NCI-H510A treated with DMSO at 0.1 percent for 48 hours (cell line): ENCODE measurements around the gene ZNF646.
A peak's percentile ranks its signal among the peaks of the same experiment; 100 is the strongest.

Experiments used
- DNase-seq: peaks from one replicate; lab custom pipeline; 2025; lab: John Stamatoyannopoulos, UW

The ZNF646 gene, protein sequence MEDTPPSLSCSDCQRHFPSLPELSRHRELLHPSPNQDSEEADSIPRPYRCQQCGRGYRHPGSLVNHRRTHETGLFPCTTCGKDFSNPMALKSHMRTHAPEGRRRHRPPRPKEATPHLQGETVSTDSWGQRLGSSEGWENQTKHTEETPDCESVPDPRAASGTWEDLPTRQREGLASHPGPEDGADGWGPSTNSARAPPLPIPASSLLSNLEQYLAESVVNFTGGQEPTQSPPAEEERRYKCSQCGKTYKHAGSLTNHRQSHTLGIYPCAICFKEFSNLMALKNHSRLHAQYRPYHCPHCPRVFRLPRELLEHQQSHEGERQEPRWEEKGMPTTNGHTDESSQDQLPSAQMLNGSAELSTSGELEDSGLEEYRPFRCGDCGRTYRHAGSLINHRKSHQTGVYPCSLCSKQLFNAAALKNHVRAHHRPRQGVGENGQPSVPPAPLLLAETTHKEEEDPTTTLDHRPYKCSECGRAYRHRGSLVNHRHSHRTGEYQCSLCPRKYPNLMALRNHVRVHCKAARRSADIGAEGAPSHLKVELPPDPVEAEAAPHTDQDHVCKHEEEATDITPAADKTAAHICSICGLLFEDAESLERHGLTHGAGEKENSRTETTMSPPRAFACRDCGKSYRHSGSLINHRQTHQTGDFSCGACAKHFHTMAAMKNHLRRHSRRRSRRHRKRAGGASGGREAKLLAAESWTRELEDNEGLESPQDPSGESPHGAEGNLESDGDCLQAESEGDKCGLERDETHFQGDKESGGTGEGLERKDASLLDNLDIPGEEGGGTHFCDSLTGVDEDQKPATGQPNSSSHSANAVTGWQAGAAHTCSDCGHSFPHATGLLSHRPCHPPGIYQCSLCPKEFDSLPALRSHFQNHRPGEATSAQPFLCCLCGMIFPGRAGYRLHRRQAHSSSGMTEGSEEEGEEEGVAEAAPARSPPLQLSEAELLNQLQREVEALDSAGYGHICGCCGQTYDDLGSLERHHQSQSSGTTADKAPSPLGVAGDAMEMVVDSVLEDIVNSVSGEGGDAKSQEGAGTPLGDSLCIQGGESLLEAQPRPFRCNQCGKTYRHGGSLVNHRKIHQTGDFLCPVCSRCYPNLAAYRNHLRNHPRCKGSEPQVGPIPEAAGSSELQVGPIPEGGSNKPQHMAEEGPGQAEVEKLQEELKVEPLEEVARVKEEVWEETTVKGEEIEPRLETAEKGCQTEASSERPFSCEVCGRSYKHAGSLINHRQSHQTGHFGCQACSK (N-terminal part only)

DNA sequence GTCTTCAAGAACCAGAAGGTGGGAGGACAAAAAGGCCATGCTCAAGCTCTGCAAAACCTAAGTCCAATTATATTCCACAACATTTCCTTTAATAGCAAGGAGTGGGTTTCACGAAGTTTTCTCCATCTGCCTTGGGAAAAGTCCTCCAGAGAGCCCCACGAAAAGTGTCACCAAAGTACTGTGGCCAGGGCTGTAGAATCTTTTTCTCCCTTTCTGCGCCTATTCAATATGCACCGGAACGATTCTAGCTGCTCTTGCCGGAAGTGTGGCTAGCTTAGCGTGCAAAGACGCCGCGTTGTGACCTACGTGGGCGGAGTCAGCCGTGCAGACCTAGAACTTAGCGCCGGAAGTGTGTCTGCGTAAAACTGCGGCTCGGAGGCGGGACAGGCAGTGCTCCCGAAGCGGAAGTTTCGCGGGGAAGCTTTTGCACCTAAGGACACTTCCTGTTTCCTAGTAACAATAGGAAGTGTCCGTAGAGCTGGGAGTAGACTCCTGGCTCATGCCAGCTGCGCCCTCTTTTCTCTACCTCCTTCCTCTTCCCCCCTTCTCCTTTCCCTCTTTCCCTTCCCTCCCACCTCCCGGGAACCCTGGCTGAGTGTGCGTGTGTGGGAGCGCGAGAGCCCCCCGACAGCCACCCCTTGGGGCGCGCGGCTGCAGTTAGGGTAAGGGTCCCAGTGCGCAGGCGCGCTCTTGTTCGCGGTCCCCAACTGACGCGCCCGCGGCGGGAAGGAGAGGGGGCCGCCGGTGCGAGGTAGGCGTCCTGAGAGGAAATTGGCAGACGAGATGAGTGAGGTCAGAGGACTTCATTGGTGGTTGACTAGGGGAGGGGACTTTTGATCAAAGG, at the start of gene ZNF646, which contains the start of gene ZNF668:
TSS of gene ZNF646 (plus strand) at position 453 of the 844 bp plus-strand sequence. CDS start 1,903 bp downstream, outside the sequence.
TSS of gene ZNF668 (minus strand) at position 271 of the 844 bp plus-strand sequence. CDS start 9,781 bp downstream, outside the sequence.
- DNase-seq, result peak; percentile 99

DNA sequence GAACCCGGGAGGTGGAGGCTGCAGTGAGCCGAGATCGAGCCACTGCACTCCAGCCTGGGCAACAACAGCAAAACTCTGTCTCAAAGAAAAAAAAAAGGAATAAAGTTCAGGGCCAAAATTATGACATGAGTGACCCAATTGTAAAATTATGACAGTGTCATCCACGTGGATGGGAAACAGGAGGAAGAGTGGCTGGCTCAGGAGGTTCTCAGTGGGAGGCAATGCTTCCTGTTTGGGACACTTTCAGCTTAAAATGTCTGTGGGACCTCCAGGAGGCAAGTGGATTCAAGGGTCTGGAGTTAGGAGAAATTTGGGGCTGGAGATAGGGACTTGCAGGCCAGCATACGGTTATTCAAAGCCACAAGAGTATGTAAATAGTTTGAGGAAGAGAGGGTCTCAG, 48.9 kb upstream of the ZNF646 start:
- no peak for DNase-seq

DNA sequence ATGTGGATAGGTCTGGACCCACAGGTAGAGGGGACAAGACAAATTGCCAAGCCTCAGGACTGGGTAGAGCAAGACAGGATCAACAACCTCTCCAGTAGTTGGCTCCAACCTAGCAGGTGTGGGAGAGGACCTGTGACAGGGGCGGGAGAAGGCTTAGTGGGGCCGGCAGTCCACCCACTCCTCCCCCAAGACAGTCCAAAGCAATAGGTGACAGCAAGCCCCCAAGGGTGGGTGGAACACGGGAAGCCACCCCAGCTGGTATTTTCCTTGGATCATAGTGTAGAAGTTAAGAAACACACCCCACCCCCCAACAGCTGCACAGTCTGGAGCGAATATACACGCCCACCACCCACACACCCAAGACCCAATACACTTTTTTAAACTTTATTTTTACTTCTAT, 45.0 kb upstream of the ZNF646 start:
- DNase-seq, result no peak

DNA sequence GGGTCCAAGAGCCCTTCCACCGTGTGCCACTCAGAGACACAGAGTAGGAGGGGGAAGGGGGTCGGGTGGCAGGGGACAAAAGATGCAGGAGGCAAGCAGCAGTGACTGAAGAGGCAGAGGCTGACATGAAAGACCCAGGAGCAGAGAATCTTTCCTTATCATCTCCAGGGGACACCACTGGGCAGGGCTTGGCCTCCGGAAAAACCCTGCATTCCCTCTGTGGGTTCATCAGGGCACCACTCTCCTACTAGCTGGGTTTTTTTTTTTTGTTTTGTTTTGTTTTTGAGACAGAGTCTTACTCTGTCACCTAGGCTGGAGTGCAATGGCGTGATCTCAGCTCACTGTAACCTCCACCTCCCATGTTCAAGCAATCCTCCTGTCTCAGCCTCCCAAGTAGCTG, 42.9 kb upstream of the ZNF646 start:
- DNase-seq, result no peak

DNA sequence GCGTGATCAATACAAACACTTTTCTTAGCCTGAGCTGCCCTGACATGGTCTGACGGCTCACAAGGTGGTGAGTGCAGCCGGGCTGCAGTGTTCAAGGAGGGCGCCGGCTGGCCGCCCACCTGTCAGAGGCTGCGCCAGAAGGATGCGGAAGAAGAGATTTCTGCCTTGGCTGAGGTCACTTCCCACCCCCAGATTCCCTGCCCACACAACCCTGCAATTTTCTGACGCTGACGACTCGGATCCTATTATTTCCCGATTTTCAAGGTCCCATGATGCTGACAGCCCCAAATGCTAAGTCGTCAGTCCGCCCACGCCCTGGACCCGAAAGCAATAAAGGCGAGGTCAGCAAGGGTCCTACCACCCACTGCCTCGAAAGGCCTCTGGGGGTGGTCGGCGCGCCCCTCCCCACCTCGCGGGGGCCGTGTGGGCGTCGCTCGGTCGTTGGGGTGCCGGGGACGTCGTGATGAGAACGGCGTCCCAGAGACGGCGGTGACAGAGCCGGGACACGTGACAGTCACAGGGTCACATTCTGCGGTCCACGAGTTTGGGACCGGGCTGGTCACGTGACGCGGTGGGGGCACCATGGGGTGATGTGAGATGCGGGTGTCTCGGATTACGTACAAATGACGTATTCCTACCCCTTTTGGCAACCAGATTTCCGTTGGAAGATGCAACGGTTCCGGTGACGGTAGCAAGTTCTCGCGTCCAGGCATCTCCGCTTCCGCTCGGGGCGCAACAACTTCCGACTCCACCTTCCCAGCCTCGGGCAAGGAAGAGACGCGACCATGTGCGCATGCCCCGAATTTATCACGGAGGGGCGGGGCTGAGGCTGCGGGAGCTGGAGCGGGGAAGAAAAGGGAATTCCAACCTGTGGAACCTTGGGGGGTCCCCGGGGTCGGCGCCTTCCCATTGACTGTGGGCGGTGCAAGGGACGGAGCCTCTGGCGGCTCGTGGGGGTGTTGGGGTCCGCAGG, 41.2 kb upstream of the ZNF646 start, which contains the start of gene STX4:
TSS of gene STX4 (plus strand) at position 823 of the 973 bp plus-strand sequence. CDS start 248 bp downstream, outside the sequence.
- peak; percentile 97 for DNase-seq

DNA sequence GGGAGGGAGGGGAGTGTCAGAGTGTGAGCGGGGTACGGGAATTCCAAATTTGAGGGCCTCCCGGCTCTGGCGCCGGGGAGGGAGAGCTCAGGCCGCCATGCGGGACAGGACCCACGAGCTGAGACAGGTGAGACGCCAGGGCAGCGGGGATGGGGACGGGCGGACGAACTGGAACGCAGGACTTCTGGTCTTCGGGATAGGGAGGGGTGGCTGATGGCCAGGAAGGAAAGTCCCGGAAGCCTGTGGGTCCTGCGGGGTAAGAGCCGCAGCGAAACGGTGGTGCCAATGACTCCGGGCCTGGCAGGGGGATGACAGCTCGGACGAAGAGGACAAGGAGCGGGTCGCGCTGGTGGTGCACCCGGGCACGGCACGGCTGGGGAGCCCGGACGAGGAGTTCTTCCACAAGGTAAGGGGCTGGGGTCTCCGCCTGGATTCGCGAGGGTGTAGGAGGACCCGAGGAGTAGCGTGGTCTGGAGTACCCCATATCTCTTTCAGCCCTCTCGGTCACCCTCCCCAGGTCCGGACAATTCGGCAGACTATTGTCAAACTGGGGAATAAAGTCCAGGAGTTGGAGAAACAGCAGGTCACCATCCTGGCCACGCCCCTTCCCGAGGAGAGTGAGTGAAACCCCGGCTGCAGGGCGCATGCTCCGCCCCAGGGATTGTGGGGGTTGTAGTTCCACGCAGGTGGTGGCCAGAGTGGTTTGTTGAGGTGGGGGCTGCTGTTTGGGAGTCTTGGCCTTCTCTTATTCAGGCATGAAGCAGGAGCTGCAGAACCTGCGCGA, 40.3 kb upstream of the ZNF646 start:
- DNase-seq, result peak; percentile 85

DNA sequence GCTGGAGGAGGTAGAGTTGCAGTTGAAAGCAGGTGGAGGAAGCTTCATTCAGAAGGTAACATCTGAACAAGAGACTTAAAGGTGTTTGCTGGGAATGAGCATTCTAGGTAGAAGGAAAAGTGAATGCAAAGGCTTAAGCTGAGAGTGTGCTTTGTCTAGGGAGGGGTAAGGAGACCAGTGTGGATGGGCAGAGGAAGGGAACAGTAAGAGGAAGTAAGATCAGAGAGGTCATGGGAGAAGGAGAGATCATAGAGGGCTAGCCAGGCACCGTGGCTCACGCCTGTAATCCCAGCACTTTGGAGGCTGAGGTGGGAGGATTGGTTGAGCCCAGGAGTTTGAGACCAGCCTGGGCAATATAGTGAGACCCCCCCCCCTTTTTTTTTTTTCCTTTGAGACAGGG, 37.5 kb upstream of the ZNF646 start:
- DNase-seq, result no peak

DNA sequence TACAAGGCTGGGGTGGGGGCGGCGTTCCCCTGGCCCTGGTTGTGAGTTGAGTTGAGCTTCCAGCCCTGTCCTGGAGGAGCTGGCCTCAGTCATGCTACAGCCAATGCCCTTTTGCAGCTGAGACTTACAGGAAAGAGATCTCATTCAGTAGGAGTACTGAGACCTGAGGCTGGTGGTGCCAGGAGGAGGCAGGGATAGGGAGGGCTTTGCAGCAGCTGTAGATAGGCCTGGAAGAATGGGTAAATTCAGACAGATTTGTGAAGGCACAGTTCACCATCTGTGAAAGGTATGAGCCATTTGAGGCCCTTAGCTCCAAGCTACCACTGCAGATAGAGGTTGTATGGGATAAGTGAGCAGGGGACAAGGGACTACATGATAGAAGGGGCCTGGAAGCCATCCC, 35.2 kb upstream of the ZNF646 start:
- DNase-seq, result no peak

DNA sequence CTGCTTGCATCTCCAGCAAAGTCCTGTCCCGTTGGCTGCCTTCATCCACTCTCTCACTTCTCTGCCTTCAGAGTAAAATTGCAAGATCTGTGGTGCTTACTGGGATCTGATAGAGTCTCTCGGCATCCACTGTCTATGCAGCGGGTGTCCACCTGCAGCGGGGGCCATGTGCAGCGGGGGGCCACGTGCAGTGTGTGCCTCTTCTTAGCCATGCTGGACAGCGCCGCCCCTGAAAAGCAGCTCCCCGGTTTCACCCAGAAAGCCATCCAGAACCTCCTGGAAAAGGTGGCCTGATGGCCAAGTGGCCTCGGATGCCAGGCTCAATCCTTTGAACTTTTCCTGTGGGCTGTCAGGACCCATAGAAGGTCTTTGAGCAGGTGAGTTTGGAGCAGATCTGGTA, 31.4 kb upstream of the ZNF646 start:
- DNase-seq, result no peak

DNA sequence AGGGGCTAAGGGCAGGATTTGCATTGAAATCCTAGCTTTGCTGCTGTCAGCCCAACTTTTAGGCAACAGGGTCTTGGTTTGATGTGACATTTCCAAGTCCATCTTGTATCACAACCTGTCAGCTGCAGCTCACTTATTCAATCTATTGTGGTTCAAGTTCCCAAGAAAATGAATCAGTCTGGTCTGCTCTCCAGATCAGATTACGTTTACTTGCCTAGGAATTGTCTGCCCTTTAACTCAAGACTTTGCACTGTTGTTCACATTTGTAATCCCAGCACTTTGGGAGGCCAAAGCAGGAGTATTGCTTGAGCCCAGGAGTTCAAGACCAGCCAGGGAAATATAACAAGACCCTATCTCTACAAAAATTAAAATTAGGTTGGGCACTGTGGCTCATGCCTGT, 30.9 kb upstream of the ZNF646 start:
- no peak for DNase-seq

DNA sequence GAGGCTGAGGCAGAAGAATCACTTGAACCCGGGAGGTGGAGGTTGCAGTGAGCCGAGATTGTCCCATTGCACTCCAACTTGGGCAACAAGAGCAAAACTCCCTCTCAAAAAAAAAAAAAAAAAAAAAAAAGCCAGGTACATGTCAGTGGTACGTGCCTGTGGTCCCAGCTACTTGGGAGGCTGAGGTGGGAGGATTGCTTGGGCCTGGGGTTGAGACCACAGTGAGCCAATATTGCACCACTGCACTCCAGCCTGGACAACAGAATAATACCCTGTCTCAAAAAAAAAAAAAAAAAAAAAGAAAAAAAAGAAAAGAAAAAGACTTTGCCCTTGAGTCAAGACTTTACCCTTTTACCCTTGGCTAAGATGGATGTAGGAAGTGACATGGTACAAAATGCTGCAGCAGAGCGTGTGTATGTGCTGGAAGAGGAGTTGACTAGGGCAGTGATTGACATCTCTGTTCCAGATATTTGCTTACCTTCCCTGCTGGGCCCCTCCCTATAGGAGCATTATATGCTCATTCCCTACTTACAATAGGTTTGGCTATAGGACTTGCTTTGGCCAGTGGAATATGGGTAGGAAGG, 30.2 kb upstream of the ZNF646 start:
- no peak for DNase-seq

DNA sequence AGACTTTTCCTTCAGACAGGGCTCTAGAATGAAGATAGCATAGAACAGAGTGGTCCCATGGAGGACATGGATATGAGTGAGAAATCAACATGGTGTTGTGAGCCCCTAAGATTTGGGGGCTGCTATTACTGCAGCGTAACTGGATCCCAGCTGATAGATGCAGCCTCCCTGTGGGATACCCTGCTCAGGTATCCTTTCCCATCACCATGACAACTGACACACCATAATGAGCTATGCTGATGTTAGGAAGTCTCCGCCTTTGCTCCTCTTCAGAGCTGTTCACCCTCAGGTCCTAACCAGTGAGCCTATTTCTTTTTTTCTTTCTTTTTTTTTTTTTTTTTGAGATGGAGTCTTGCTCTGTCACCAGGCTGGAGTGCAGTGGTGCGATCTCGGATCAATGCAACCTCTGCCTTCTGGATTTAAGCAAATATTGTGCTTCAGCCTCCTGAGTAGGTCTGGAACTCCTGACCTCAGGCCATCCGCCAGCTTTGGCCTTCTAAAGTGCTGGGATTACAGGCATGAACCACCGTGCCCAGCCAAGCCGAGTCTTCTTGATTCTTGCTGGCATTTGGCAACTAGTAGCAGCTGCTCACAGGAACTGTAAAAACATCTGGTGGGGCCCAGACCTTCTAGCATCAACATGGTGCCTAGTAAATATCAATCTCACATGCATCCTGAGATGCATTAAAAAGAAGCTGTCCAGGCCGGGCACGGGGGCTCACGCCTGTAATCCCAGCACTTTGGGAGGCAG, 23.8 kb upstream of the ZNF646 start:
- DNase-seq, result no peak

DNA sequence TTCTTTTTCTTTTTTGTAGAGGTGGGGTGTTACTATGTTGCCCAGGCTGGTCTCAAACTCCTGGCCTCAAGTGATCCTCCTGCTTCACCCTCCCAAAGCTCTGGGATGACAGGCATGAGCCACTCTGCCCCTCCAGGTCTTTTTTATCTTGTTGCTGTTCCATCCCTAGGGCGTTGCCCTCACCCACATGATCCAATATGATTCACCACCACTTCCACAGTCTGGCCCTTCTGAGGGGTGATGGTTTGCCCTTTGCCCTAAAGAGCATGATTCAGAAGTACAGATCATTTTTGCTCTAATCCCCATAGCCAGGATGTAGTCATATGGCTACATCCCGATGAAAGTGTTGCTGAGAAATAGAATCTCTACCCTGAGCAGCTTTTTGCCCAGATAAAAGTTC, 22.1 kb upstream of the ZNF646 start:
- DNase-seq, result no peak

DNA sequence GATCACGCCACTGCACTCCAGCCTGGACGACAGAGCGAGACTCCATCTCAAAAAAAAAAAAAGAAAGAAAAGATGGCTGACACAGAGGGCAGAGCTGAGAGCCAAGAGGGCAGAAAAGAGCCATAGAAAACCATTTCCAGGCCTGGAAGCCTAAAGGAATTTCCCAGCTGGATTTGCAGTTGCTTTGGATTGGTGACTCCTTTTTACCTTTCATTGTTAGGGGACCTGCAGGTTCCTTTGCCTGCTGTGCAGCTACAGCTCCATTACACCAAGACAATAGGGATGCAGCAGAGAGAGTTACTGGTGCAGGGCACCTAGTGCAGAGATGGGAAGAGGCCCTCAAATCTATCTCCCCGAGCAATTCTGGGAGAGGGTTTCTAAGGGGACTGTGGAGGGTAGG, 18.6 kb upstream of the ZNF646 start:
- no peak for DNase-seq

DNA sequence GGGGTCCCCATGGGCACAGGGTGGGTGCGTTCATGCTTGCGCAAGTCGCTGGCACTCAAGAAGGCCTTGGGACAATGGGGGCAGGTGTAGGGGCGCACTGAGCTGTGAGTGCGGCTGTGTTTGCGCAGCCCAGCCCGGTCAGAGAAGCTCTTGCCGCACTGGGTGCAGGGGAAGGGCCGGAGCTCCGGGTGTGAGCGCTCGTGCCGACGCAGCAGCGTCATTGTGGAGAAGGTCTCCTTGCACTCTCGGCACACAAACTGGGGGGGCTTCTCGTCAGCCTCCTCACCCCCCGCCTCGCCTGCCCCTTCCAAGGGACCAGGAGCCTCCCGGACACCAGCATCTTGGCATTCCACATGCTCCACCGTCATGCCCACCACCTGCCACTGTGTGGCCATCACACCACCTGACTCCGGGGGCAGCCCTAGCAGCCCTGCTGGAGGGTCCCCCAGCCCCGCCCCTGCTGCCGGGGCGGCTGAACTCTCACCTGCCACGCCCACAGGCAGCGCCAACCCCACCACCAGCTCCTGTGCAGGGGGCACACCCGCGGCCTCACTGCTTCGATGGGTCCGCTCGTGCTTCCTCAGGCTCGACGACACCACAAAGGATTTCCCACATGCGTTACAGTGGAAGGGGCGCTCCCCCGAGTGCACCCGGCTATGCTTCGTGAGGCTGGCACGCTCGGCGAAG, 13.0 kb upstream of the ZNF646 start:
- no peak for DNase-seq

DNA sequence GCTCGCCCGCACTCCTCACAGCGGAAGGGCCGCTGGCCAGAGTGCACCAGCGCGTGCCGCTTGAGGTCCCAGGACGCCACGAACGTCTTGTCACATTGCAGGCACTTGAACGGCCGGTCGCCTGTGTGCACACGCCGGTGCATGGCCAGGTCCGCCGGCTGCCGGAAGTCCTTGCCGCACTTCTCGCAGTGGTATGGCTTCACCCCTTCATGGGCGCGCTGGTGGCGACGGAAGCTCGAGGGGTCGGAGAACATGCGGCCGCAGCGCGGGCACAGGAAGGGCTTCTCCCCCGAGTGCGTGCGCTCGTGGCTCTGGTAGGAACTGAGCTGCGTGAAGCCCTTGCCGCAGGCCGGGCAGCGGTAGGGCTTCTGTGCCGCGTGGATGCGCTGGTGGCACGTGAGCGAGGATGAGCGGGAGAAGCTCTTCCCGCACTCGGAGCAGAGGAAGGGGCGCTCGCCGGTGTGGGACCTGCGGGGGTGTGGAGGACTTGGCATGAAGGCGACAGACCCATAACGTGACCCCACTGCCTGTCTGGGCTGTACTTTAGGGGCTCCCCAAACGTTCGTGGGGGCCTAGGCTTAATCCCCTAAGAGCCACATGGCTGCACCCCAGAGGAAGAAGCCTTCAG, 12.3 kb upstream of the ZNF646 start:
- DNase-seq, result no peak

DNA sequence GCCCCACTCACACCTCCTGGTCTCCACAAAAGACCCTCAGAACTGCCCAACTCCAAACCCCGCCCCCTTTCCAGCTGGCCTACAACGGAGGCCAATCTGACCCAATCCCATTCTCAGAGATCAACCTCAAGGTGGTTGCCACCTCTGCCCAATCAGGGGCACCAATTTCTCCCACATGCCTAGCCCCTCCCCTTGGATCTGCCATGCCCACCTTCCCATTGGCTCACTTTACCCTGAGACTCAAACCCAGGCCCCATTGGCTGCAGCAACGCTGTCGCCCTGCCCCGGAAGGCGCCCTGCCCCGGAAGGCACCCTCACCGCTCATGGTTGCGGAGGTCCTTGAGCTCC, 10.8 kb upstream of the ZNF646 start:
- DNase-seq, result no peak
